Measurements from ENCODE around the gene TANC2.

DNA sequence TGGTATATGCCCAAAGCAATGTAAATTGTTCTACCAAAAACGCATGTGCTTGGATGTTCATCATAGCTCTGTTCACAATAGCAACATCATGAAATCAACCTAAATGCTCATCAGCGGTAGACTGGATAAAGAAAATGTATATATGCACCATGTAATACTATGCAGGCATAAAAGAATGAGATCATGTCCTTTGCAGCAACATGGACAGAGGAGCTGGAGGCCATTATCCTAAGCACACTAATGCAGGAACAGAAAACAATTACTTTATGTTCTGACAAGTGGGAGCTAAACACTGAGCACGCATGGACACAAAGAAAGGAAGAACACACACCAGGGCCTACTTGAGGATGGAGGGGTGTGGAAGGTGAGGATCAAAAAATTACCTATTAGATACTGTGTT lies 33.7 kb downstream of the TANC2 start:
- TF ChIP-seq, protein P1, sequence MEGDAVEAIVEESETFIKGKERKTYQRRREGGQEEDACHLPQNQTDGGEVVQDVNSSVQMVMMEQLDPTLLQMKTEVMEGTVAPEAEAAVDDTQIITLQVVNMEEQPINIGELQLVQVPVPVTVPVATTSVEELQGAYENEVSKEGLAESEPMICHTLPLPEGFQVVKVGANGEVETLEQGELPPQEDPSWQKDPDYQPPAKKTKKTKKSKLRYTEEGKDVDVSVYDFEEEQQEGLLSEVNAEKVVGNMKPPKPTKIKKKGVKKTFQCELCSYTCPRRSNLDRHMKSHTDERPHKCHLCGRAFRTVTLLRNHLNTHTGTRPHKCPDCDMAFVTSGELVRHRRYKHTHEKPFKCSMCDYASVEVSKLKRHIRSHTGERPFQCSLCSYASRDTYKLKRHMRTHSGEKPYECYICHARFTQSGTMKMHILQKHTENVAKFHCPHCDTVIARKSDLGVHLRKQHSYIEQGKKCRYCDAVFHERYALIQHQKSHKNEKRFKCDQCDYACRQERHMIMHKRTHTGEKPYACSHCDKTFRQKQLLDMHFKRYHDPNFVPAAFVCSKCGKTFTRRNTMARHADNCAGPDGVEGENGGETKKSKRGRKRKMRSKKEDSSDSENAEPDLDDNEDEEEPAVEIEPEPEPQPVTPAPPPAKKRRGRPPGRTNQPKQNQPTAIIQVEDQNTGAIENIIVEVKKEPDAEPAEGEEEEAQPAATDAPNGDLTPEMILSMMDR (IDR thresholded peaks at IDR 0.05), result no peak
- no peak for TF ChIP-seq POLR2A (IDR thresholded peaks at IDR 0.05)
